22Rv1 (cell line): Measurements from ENCODE around the gene TSKU.

Experiments used
- ZFX ChIP-seq: fragments of 450-650 bp; IDR thresholded peaks from 2 replicates; pipeline ENCODE4 v1.6.1; 2017; ENCODE audit warnings: antibody characterized with exemption, borderline replicate concordance
- TF ChIP-seq, protein P1 (sequence below): fragments of 450-650 bp; IDR thresholded peaks from 2 replicates; pipeline ENCODE4 v1.5.1; 2017; ENCODE audit warnings: mild to moderate bottlenecking

DNA sequence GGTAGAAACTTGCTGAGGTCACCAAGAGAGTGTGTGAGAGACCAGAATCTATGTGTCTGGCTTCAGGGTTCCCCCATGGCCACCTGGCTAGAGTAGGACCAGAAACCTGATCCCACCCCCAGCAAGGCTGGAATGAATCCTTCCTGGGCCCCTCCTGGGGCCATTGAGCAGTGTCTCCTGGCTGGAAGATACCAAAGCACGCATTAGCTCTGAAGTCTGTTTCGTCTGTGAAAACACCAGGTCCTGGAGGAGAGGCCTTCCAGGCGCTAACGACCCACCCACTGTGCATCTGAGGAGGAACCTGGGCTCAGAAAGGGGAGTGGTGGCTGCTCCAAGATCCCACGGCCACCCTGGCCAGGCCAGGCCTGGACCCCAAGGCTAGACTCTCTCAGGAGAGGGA, 15.5 kb upstream of the TSKU start:
- TF ChIP-seq, protein P1, sequence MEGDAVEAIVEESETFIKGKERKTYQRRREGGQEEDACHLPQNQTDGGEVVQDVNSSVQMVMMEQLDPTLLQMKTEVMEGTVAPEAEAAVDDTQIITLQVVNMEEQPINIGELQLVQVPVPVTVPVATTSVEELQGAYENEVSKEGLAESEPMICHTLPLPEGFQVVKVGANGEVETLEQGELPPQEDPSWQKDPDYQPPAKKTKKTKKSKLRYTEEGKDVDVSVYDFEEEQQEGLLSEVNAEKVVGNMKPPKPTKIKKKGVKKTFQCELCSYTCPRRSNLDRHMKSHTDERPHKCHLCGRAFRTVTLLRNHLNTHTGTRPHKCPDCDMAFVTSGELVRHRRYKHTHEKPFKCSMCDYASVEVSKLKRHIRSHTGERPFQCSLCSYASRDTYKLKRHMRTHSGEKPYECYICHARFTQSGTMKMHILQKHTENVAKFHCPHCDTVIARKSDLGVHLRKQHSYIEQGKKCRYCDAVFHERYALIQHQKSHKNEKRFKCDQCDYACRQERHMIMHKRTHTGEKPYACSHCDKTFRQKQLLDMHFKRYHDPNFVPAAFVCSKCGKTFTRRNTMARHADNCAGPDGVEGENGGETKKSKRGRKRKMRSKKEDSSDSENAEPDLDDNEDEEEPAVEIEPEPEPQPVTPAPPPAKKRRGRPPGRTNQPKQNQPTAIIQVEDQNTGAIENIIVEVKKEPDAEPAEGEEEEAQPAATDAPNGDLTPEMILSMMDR = no peak
- TF ChIP-seq ZFX = no peak
